Keratinocyte (primary cell): ENCODE measurements around the gene ATP2A3. TPM values are rescaled to one million over a fixed set of nuclear protein-coding genes. Genes with fewer than 3 reads are reported as not detected.

Experiments used
- DNase-seq: peaks from one replicate; pipeline ENCODE4 v3.0.0-alpha.2; 2011; ENCODE audit warnings: low read depth, missing footprints, low spot score
- FAIRE-seq: peaks from 2 replicates; lab custom pipeline; 2011; peaks lifted over from hg19 to GRCh38; lab: Jason Lieb, UNC
- H2AFZ ChIP-seq: 2 replicates; pipeline ENCODE4 v1.6.0; 2012; ENCODE audit warnings: low read length, control low read depth, inconsistent platforms; ENCODE audit not compliant: control insufficient read depth
- H3K27ac ChIP-seq: 2 replicates; pipeline ENCODE4 v1.5.1; 2011; ENCODE audit warnings: low read length; ENCODE audit not compliant: control insufficient read depth, insufficient read depth
- H3K27me3 ChIP-seq: 3 replicates; pipeline ENCODE4 v1.6.0; 2011; ENCODE audit warnings: low read length; ENCODE audit not compliant: control insufficient read depth, insufficient read depth; ENCODE audit errors: extremely low read depth
- H3K36me3 ChIP-seq, 2 experiments: 2 replicates in 1 of 2; 3 replicates in 1 of 2; pipeline ENCODE4 v1.5.1; 2011; ENCODE audit warnings: low read length in 2 of 2, mild to moderate bottlenecking in 1 of 2; ENCODE audit not compliant: control insufficient read depth in 2 of 2, insufficient read depth in 2 of 2; ENCODE audit errors: extremely low read depth in 1 of 2
- H3K4me1 ChIP-seq: 3 replicates; pipeline ENCODE4 v1.5.1; 2011; ENCODE audit warnings: low read length; ENCODE audit not compliant: control insufficient read depth, insufficient read depth; ENCODE audit errors: extremely low read depth
- H3K4me2 ChIP-seq: 3 replicates; pipeline ENCODE4 v1.6.0; 2011; ENCODE audit warnings: low read depth, low read length; ENCODE audit not compliant: control insufficient read depth, insufficient read depth; ENCODE audit errors: extremely low read depth
- H3K4me3 ChIP-seq, 3 experiments: fragments of 200-600 bp in 1 of 3; sonication (generic) in 1 of 3; 2 replicates in 2 of 3; 3 replicates in 1 of 3; pipeline ENCODE4 v1.5.1; 2011 to 2016; ENCODE audit warnings: low read length in 3 of 3, mild to moderate bottlenecking in 3 of 3, control low read depth in 2 of 3, inconsistent platforms in 1 of 3, low read depth in 1 of 3, mixed read lengths in 1 of 3, mixed run types in 1 of 3, moderate library complexity in 1 of 3; ENCODE audit not compliant: control insufficient read depth in 2 of 3, insufficient read depth in 2 of 3; ENCODE audit errors: extremely low read depth in 1 of 3
- H3K79me2 ChIP-seq: 2 replicates; pipeline ENCODE4 v1.6.0; 2012; ENCODE audit warnings: low read length; ENCODE audit not compliant: control insufficient read depth, insufficient read depth
- H3K9ac ChIP-seq: 3 replicates; pipeline ENCODE4 v1.6.0; 2011; ENCODE audit warnings: low read length; ENCODE audit not compliant: control insufficient read depth, insufficient read depth; ENCODE audit errors: extremely low read depth
- H3K9me1 ChIP-seq: 3 replicates; pipeline ENCODE4 v1.6.0; 2011; ENCODE audit warnings: low read length; ENCODE audit not compliant: control insufficient read depth, insufficient read depth; ENCODE audit errors: extremely low read depth
- H3K9me3 ChIP-seq: 2 replicates; pipeline ENCODE4 v1.5.1; 2012; ENCODE audit warnings: low read depth, low read length; ENCODE audit not compliant: control insufficient read depth
- H4K20me1 ChIP-seq: 3 replicates; pipeline ENCODE4 v1.6.0; 2011; ENCODE audit warnings: low read length; ENCODE audit not compliant: control insufficient read depth, insufficient read depth; ENCODE audit errors: extremely low read depth
- CTCF ChIP-seq, 3 experiments: IDR thresholded peaks in 1 of 3; conservative IDR thresholded peaks in 1 of 3; optimal IDR thresholded peaks in 1 of 3; 2 replicates in 2 of 3; 3 replicates in 1 of 3; pipeline versions ENCODE3 to v1.5.1; 2011; ENCODE audit warnings: low read length in 3 of 3, mild to moderate bottlenecking in 3 of 3, moderate library complexity in 2 of 3, control low read depth in 1 of 3, inconsistent platforms in 1 of 3; ENCODE audit not compliant: insufficient read depth in 2 of 3; ENCODE audit errors: extremely low read depth in 1 of 3
- EZH2 ChIP-seq: IDR thresholded peaks from one replicate; pipeline ENCODE4 v1.6.1; 2012; ENCODE audit warnings: inconsistent platforms, mild to moderate bottlenecking, low read length, moderate library complexity
- dilution Hi-C: fragments of 300-500 bp; cut with MboI; formaldehyde crosslinking; loops from one replicate; pipeline ENCODE4 v1.7.0; 2020; ENCODE audit warnings: low sequenced_read_pairs; ENCODE audit not compliant: extremely low pct_ligation_motif_present
- polyA plus RNA-seq, 5 experiments: library from polyadenylated mRNA; depleted of rRNA in 3 of 5; stranded (reverse) in 3 of 5; stranded (forward) in 1 of 5; unstranded in 1 of 5; fragments of >200 nt; gene quantifications; 1 replicate in 1 of 5; 2 replicates in 3 of 5; 3 replicates in 1 of 5; pipeline versions ENCODE4 v1.2.1 to v1.2.3, GENCODE V29; 2011 to 2012; ENCODE audit warnings: missing spikeins in 2 of 5, low read depth in 1 of 5, low replicate concordance in 1 of 5

The ATP2A3 gene
- polyA plus RNA-seq, 1 donor (not counting 4 experiments of a cell fraction or from before 2014, with no cell fraction given): 0.13 TPM

GRCh38 chr17:4006745-4007211 lies 42.5 kb upstream of the ATP2A3 start:
- H3K9ac ChIP-seq: no peak overlapping the region
- dilution Hi-C loops: no loop called here
- no peaks in the 10 kb centered on the region for H3K9me3 ChIP-seq
- DNase-seq (no peak), FAIRE-seq (no peak)
- H3K36me3 ChIP-seq: peaks cover 8 to 28% of the 10 kb centered on the region in 2 experiments
- H3K4me3 ChIP-seq: no peak overlapping the region
- no peak overlapping the region for H3K4me2 ChIP-seq
- no peaks in the 10 kb centered on the region for H4K20me1 ChIP-seq
- H3K27ac ChIP-seq: no peak overlapping the region
- no peaks in the 10 kb centered on the region for H3K79me2 ChIP-seq
- peaks cover 3% of the 10 kb centered on the region for H3K4me1 ChIP-seq
- no peaks in the 10 kb centered on the region for H3K9me1 ChIP-seq
- H3K27me3 ChIP-seq: no peaks in the 10 kb centered on the region
- H2AFZ ChIP-seq: no peak overlapping the region
- TF ChIP-seq CTCF (optimal IDR thresholded peaks at IDR 0.05 in 1 of 3, IDR thresholded peaks at IDR 0.05 in 1 of 3, conservative IDR thresholded peaks at IDR 0.05 in 1 of 3; ENCODE audit: extremely low read depth in 1 of 3, insufficient read depth in 2 of 3, low read length in 3 of 3): no peak
- TF ChIP-seq EZH2: no peak

- Histone ChIP-seq H3K36me3 (peaks cover 8 to 27% of the 10 kb centered on the region in 2 experiments), H3K4me3 (no peak overlapping the region), H4K20me1 (no peaks in the 10 kb centered on the region), H3K9me1 (no peaks in the 10 kb centered on the region), H3K4me1 (peaks cover 3% of the 10 kb centered on the region), H3K9ac (no peak overlapping the region), H3K4me2 (no peak overlapping the region), H3K27me3 (no peaks in the 10 kb centered on the region), H3K79me2 (no peaks in the 10 kb centered on the region), H2AFZ (no peak overlapping the region), H3K27ac (no peak overlapping the region), H3K9me3 (no peaks in the 10 kb centered on the region)
- no peak for TF ChIP-seq CTCF (optimal IDR thresholded peaks at IDR 0.05 in 1 of 3, IDR thresholded peaks at IDR 0.05 in 1 of 3, conservative IDR thresholded peaks at IDR 0.05 in 1 of 3; ENCODE audit: extremely low read depth in 1 of 3, insufficient read depth in 2 of 3, low read length in 3 of 3)
- TF ChIP-seq EZH2: no peak
- dilution Hi-C loops: no loop called here
- DNase-seq (no peak), FAIRE-seq (no peak)
These were observed 41.9 kb upstream of the ATP2A3 start for GRCh38 chr17:4006165-4006589.
